HG02798 (cell line): Measurements from ENCODE around the gene ZFYVE16.
"Not testable (repeated sequence)": the region's sequence is repeated elsewhere in the genome, so short reads cannot be mapped to it uniquely, and the experiment has no call there.

Experiments
- ATAC-seq: cut with Tn5 transposase; IDR thresholded peaks from one replicate; pipeline ENCODE4 v1.9.1; 2021; ENCODE audit warnings: mild to moderate bottlenecking; ENCODE audit not compliant: unreplicated experiment, poor library complexity

ZFYVE16 gene

DNA sequence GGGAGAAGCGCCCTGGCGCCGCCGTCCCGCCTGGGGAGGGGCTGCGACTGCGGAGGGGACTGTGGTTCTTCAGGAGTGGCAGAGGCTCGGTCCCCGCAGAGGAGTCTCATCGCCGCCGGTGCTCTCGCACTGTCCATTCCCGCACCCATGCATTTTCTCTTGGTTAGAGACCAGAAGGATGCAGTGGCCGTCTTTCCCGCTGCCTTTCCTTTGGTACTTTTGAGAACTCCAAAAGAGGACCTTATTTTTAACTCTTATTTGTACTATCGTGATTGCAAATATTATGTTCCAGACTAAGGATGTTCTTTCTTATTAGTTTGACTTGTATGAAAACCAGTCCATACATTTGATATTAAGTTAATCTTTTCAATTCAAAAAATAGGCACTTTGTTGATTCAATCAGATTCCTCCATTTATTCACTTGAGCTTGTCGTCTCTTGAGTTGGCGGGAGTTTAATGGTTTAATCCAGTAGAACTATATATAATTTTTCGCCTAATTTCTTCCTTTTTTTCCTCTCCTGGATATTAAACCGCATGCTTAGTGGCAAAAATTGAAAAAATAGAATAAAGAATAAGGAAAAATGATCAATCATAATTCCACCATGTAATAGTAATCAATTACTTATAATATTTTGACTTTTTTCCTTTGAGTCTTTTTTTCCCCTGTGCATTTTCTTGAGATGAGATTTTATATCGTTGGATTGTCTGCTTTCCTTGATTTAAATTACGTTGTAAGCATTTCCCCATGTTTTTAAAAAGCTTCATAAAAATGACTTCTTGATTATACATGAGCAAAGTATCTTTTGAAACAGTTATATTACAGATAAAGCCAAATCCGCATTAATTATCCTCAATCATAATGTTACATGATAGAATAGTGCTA is 861 bp downstream of the ZFYVE16 start:
- no peak for ATAC-seq

DNA sequence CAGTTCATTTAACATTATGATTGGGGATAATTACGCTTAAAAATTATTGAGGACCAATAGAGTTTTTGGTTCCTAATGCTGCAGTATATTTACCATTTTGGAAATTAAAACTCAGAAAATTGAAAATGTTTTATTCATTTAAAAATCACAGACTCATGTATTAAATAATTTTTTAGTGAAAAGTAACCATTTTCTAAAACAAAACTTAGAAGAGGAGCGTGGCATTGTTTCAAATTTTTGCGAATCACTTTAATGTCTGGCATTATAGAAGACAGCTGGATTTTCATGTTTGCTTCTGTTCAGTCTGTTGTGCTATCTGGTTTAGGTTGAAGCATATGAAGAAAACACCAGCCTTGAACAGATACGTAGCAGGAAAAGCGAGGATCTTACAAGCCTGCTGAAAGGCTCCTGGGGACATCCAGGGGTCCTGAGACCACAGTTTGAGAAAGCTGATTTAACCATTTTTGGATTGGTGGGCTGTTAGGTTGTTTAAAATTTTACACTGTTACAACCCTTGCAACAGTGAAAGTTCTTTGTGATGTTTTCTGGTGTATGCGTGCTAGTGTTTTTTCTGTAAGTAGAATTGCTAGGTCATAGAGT is 1.6 kb downstream of the ZFYVE16 start:
- ATAC-seq, result no peak

DNA sequence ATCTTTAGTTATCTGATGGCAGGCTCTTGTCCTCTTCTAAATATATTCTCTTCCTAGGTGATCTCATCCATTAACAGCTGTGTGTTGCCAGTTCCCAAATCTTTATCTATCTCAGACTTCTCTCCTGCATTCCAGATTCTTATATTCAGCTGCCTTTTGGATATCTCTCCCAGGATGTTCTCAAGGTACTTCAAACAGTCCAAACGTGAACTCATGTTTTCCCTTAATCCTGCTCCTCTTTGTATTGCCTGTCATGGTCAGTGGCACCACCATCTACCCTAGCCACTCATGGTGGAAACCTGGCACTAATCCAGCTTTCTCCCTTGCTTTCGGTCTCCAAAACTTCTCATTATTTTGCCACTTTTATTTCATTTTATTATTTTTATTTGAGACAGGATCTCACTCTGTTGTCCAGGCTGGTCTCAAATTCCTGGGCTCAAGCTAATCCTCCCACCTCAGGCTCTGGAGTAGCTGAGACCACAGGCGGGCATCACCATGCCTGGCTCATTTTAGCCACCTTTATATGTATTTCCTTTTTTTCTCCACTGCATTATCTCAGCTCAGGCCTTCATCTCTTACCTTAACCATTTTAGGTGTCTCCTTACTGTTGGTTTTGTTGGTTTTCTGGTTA is 3.8 kb downstream of the ZFYVE16 start:
- ATAC-seq, result no peak

- no peak for ATAC-seq
Observed at GRCh38 chr5:80414113-80414512, 6.2 kb downstream of the ZFYVE16 start.

DNA sequence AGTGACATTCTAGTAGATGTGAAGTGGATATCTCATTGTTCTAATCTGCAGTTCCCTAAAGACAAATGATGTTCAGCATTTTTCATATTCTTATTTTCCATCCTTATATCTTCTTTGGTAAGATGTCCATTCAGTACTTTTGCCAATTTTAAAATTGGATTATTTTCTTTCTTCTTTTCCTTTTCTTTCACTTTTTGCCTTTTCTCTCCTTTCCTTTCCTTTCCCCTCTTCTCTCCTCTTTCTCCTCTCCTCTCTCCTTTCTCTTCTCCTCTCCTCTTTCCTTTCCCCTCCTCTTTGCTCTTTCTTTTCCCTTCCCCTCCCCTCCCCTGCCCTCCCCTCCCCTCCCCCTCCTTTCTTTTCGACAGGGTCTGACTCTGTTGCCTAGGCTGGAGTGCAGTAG is 10.1 kb downstream of the ZFYVE16 start:
- no peak for ATAC-seq

- ATAC-seq, result not testable (repeated sequence)
Observed at GRCh38 chr5:80424365-80424764, 16.5 kb downstream of the ZFYVE16 start.

DNA sequence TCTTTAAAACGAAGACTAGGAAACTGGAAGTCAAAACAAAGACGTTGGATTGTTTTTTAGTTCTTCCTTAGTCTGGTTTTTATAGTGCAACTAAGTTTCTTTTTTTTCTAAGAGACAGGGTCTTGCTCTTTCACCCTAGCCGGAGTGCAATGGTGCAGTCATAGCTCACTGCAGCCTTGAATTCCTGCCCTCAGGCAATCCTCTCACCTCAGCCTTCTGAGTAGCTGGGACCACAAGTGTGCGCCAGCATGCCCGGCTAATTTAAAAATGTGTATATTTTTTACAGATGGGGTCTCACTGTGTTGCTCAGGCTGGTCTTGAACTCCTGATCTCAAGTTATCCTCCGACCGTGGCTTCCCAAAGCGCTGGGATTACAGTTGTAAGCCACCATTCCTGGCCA is 27.6 kb downstream of the ZFYVE16 start:
- no peak for ATAC-seq

DNA sequence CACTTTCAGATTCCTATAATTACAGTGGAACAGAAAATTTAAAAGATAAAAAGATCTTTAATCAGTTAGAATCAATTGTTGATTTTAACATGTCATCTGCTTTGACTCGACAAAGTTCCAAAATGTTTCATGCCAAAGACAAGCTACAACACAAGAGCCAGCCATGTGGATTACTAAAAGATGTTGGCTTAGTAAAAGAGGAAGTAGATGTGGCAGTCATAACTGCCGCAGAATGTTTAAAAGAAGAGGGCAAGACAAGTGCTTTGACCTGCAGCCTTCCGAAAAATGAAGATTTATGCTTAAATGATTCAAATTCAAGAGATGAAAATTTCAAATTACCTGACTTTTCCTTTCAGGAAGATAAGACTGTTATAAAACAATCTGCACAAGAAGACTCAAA is 29.5 kb downstream of the ZFYVE16 start:
- ATAC-seq, result no peak

DNA sequence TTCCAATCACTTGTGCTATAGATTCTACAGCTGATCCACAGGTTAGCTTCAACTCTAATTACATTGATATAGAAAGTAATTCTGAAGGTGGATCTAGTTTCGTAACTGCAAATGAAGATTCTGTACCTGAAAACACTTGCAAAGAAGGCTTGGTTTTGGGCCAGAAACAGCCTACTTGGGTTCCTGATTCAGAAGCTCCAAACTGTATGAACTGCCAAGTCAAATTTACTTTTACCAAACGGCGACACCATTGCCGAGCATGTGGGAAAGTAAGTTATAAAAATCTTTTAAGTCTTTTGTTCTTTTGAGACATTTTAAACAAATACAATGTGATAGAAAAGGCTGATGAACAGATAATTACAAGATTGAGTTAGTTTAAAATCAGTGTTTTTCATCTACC is 30.9 kb downstream of the ZFYVE16 start:
- ATAC-seq, result no peak

- ATAC-seq, result no peak
Observed at GRCh38 chr5:80439213-80439612, 31.3 kb downstream of the ZFYVE16 start.

DNA sequence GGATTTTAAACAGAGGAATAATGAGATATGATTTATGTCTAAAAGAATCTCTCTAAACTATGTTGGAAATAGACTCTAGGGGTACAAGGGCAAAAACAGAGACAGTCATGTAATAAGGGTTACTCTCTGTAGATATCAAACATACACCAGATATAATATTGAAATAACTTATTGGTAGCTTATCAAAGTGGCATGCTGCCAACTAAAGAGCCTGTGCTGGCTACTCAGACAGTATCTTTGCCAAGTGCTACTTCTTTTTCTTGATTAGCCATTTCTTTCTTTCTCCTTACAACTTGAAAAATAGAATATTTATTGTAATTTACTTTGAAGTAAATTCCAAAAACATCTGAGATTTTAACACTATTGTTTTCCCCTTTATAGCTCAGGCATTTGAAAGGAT is 34.9 kb downstream of the ZFYVE16 start:
- no peak for ATAC-seq

DNA sequence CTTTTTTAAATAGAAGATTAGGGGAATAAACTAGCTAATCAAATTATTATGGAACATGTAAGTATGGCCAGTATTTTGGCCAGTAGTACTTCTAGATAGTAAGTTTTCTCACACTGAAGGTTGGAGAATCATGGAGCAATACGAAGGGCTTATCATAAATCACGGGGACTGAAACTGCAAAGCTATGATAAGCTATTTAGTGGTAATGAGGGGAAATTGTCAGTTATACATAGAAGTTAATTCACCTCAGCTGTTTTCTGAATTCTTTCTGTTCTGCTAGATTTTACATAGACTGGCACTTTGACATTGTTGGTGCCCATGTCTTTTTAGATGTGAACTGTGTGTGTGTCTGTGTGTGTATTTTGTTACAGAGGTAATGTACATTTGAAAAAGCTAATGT is 45.5 kb downstream of the ZFYVE16 start:
- no peak for ATAC-seq

DNA sequence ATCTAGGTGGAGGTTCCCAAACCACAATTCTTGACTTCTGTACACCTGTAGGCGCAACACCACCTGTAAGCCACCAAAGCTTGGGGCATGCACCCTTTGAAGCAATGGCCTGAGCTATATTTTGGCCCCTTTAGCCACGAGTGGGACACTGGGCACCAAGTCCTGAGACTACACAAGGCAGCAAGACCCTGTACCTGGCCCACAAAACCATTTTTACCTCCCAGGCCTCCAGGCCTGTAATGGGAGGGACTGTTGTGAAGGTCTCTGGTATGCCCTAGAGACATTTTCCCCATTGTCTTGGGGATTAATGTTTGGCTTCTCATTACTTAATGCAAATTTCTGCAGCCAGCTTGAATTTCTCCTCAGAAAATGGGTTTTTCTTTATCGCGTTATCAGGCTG is 55.4 kb downstream of the ZFYVE16 start:
- ATAC-seq, result no peak

GRCh38 chr5:80466669-80467485 is 59.0 kb downstream of the ZFYVE16 start:
- no peak for ATAC-seq

- ATAC-seq, result no peak
Observed at GRCh38 chr5:80468131-80468530, 60.3 kb downstream of the ZFYVE16 start.

DNA sequence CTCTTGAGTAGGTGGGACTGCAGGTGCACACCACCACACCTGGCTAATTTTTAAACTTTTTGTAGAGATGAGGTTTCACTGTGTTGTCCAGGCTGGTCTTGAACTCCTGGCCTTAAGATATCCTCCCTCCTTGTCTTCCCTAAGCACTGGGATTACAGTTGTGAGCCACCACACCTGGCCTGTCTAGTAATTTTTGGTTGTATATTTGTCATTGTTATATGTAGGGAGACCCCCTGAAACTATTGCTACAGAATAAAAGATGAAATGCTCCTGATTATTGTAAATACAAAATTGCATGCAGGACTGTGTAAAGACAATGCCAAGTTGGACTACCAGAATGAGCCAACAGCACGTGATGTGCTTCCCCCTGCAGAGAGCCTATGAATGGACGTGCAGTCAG is 62.8 kb downstream of the ZFYVE16 start:
- not testable (repeated sequence) for ATAC-seq

DNA sequence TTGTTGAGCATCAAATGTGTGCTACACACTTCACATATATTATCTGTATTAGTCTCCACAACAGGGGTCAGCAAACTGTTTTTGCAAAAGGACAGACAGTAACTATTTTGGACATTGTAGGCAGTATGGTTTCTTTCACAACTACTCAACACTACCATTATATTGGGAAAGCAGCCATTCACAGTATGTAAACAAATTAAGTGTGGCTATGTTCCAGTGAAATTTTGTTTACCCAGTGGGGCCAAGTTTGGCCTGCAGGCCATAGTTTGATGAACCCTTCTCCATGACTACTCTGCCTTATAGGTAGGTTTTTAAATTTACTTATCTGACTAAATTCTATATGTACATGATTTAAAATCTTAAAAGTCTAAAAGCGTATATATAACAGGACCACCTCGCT is 67.1 kb downstream of the ZFYVE16 start:
- no peak for ATAC-seq

DNA sequence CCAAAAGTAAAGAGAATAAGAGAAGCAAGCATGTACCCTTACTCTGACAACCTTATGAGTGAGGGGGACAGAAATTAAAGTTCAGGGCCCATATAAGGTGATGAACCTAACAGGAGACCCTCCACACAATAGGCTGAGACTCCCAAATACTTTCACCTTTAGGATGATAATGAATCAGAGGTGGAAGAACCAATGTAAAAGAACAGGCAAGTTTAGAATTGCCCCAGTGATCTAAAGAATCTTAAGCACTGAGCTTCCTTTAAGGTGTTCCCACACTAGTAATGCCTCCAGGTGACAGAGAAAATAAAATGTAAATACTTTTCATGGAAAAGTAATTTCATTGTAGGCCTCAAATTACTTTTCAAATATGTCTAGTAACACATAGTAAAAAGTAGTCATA is 71.8 kb downstream of the ZFYVE16 start:
- no peak for ATAC-seq

DNA sequence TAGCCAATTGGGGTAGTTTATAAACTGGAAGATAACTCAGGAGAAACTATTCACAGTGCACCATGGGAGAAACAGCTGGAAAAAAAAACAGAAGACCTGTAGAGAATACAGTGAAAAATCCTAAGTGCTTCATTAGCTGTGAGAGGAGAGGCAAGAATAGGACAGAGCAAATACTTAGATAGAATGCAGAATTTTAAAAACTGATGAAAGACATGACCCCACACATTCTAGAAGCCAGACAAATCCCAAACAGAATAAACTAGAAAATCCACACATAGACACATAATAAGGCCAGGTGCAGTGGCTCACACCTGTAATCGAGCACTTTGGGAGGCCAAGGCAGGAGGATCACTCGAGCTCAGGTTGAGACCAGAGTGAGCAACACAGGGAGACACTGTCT is 72.5 kb downstream of the ZFYVE16 start:
- ATAC-seq, result no peak

- ATAC-seq, result peak; percentile 79
Observed at GRCh38 chr5:80481019-80481893, 73.4 kb downstream of the ZFYVE16 start.
